ENCODE results near the gene STUM.
A peak's percentile ranks its signal among the peaks of the same experiment; 100 is the strongest.

Gene STUM

GRCh38 chr1:226646026-226646869 lies 97.7 kb downstream of the STUM start:
- Mint-ChIP-seq H3K27ac (peak overlapping the region; percentile 90), H3K36me3 (ENCODE audit: low read depth) (peaks cover 59% of the 10 kb centered on the region), H3K4me1 (ENCODE audit: low read depth) (peaks cover 73% of the 10 kb centered on the region), H3K9me3 (no peaks in the 10 kb centered on the region), H3K4me3 (no peak overlapping the region), H3K27me3 (no peaks in the 10 kb centered on the region)
- intact Hi-C loops (cut with micrococcal nuclease), result no loop called here

GRCh38 chr1:226646870-226647449 lies 98.4 kb downstream of the STUM start:
- H3K36me3 Mint-ChIP-seq (ENCODE audit: low read depth), result peaks cover 55% of the 10 kb centered on the region
- intact Hi-C loops (cut with micrococcal nuclease), result no loop called here
- H3K27me3 Mint-ChIP-seq, result no peaks in the 10 kb centered on the region
- H3K27ac Mint-ChIP-seq, result peak overlapping the region; percentile 33
- no peaks in the 10 kb centered on the region for H3K9me3 Mint-ChIP-seq
- H3K4me3 Mint-ChIP-seq, result no peak overlapping the region
- peaks cover 66% of the 10 kb centered on the region for H3K4me1 Mint-ChIP-seq (ENCODE audit: low read depth)

- Mint-ChIP-seq H3K9me3 (no peaks in the 10 kb centered on the region), H3K27ac (no peak overlapping the region), H3K27me3 (no peaks in the 10 kb centered on the region), H3K4me1 (ENCODE audit: low read depth) (peaks cover 59% of the 10 kb centered on the region), H3K4me3 (no peak overlapping the region), H3K36me3 (ENCODE audit: low read depth) (peaks cover 49% of the 10 kb centered on the region)
- intact Hi-C loops (cut with micrococcal nuclease), result no loop called here
These were observed 99.2 kb downstream of the STUM start for GRCh38 chr1:226647719-226648118.

GRCh38 chr1:226648421-226648820 lies 99.9 kb downstream of the STUM start:
- Mint-ChIP-seq H3K4me3 (no peak overlapping the region), H3K27me3 (no peaks in the 10 kb centered on the region), H3K9me3 (no peaks in the 10 kb centered on the region), H3K27ac (no peak overlapping the region), H3K4me1 (ENCODE audit: low read depth) (peaks cover 54% of the 10 kb centered on the region), H3K36me3 (ENCODE audit: low read depth) (peaks cover 49% of the 10 kb centered on the region)
- intact Hi-C loops (cut with micrococcal nuclease), result no loop called here

GRCh38 chr1:226649244-226649643 lies 100.7 kb downstream of the STUM start:
- H3K4me1 Mint-ChIP-seq (ENCODE audit: low read depth), result peaks cover 54% of the 10 kb centered on the region
- H3K4me3 Mint-ChIP-seq, result no peak overlapping the region
- H3K36me3 Mint-ChIP-seq (ENCODE audit: low read depth), result peaks cover 41% of the 10 kb centered on the region
- H3K27me3 Mint-ChIP-seq, result no peaks in the 10 kb centered on the region
- intact Hi-C loops (cut with micrococcal nuclease), result no loop called here
- H3K27ac Mint-ChIP-seq, result no peak overlapping the region
- no peaks in the 10 kb centered on the region for H3K9me3 Mint-ChIP-seq

GRCh38 chr1:226649780-226650179 lies 101.2 kb downstream of the STUM start:
- intact Hi-C loops (cut with micrococcal nuclease), result no loop called here
- Mint-ChIP-seq H3K36me3 (ENCODE audit: low read depth) (peaks cover 39% of the 10 kb centered on the region), H3K9me3 (no peaks in the 10 kb centered on the region), H3K27ac (peak overlapping the region; percentile 12), H3K4me1 (ENCODE audit: low read depth) (peaks cover 54% of the 10 kb centered on the region), H3K4me3 (no peak overlapping the region), H3K27me3 (no peaks in the 10 kb centered on the region)

GRCh38 chr1:226650236-226650841 lies 101.8 kb downstream of the STUM start:
- intact Hi-C loops (cut with micrococcal nuclease), result no loop called here
- Mint-ChIP-seq H3K9me3 (no peaks in the 10 kb centered on the region), H3K27ac (peak overlapping the region; percentile 12), H3K4me1 (ENCODE audit: low read depth) (peaks cover 54% of the 10 kb centered on the region), H3K4me3 (no peak overlapping the region), H3K27me3 (no peaks in the 10 kb centered on the region), H3K36me3 (ENCODE audit: low read depth) (peaks cover 33% of the 10 kb centered on the region)

GRCh38 chr1:226651041-226651731 lies 102.6 kb downstream of the STUM start:
- H3K36me3 Mint-ChIP-seq (ENCODE audit: low read depth), result peaks cover 25% of the 10 kb centered on the region

GRCh38 chr1:226651732-226652105 lies 103.2 kb downstream of the STUM start:
- Mint-ChIP-seq H3K27me3 (no peaks in the 10 kb centered on the region), H3K36me3 (ENCODE audit: low read depth) (peaks cover 20% of the 10 kb centered on the region), H3K4me1 (ENCODE audit: low read depth) (peaks cover 54% of the 10 kb centered on the region), H3K27ac (no peak overlapping the region), H3K9me3 (no peaks in the 10 kb centered on the region), H3K4me3 (no peak overlapping the region)
- intact Hi-C loops (cut with micrococcal nuclease), result no loop called here

More at GRCh38 chr1:226651041-226651731, 102.6 kb downstream of the STUM start:
- H3K4me1 Mint-ChIP-seq (ENCODE audit: low read depth), result peaks cover 54% of the 10 kb centered on the region
- no peaks in the 10 kb centered on the region for H3K27me3 Mint-ChIP-seq
- intact Hi-C loops (cut with micrococcal nuclease), result no loop called here
- H3K9me3 Mint-ChIP-seq, result no peaks in the 10 kb centered on the region
- no peak overlapping the region for H3K4me3 Mint-ChIP-seq
- peak overlapping the region; percentile 12 for H3K27ac Mint-ChIP-seq

GRCh38 chr1:226652613-226653012 lies 104.0 kb downstream of the STUM start:
- Mint-ChIP-seq H3K27ac (no peak overlapping the region), H3K4me1 (ENCODE audit: low read depth) (peaks cover 58% of the 10 kb centered on the region), H3K9me3 (no peaks in the 10 kb centered on the region), H3K27me3 (no peaks in the 10 kb centered on the region), H3K36me3 (ENCODE audit: low read depth) (peaks cover 11% of the 10 kb centered on the region), H3K4me3 (no peak overlapping the region)
- intact Hi-C loops (cut with micrococcal nuclease), result no loop called here

GRCh38 chr1:226653311-226653921 lies 104.9 kb downstream of the STUM start:
- intact Hi-C loops (cut with micrococcal nuclease), result no loop called here
- Mint-ChIP-seq H3K27me3 (no peaks in the 10 kb centered on the region), H3K27ac (no peak overlapping the region), H3K4me1 (ENCODE audit: low read depth) (peaks cover 60% of the 10 kb centered on the region), H3K9me3 (no peaks in the 10 kb centered on the region), H3K36me3 (ENCODE audit: low read depth) (peaks cover 3% of the 10 kb centered on the region), H3K4me3 (no peak overlapping the region)

- Mint-ChIP-seq H3K27ac (no peak overlapping the region), H3K36me3 (ENCODE audit: low read depth) (no peaks in the 10 kb centered on the region), H3K27me3 (no peaks in the 10 kb centered on the region), H3K4me3 (no peak overlapping the region), H3K4me1 (ENCODE audit: low read depth) (peaks cover 64% of the 10 kb centered on the region), H3K9me3 (no peaks in the 10 kb centered on the region)
- intact Hi-C loops (cut with micrococcal nuclease), result no loop called here
These were observed 105.6 kb downstream of the STUM start for GRCh38 chr1:226654046-226654667.

- no peaks in the 10 kb centered on the region for H3K9me3 Mint-ChIP-seq
- H3K4me3 Mint-ChIP-seq, result no peak overlapping the region
- H3K36me3 Mint-ChIP-seq (ENCODE audit: low read depth), result no peaks in the 10 kb centered on the region
- no peaks in the 10 kb centered on the region for H3K27me3 Mint-ChIP-seq
- intact Hi-C loops (cut with micrococcal nuclease), result no loop called here
- peaks cover 69% of the 10 kb centered on the region for H3K4me1 Mint-ChIP-seq (ENCODE audit: low read depth)
- H3K27ac Mint-ChIP-seq, result no peak overlapping the region
These were observed 106.1 kb downstream of the STUM start for GRCh38 chr1:226654668-226655055.

Data from dendritic cell treated with granulocyte-macrophage colony-stimulating factor and Interleukin-4, amounts not matched to agents 40 ng/mL and 50 ng/mL, for 4 days (primary cell).